GM23338 (cell line): ENCODE measurements around the gene NME2. TPM values are rescaled to one million over a fixed set of nuclear protein-coding genes. Genes with fewer than 3 reads are reported as not detected.

Experiments
- ATAC-seq: fragments of 200-7000 bp; cut with Tn5 transposase; 3 replicates; pipeline ENCODE4 v1.9.1; 2020
- DNase-seq: peaks from one replicate; pipeline ENCODE4 v3.0.0-alpha.2; 2015; ENCODE audit warnings: low spot score
- H2AFZ ChIP-seq: fragments of 200-600 bp; sonication (generic); 2 replicates; pipeline ENCODE4 v1.8.0; 2016; ENCODE audit warnings: antibody characterized with exemption, mild to moderate bottlenecking, moderate library complexity
- H3F3A ChIP-seq: fragments of 200-600 bp; sonication (generic); replicated peaks from 2 replicates; pipeline ENCODE4 v1.8.0; 2017; ENCODE audit warnings: antibody characterized with exemption, mixed run types, low read depth
- H3K27ac ChIP-seq: fragments of 200-600 bp; sonication (generic); 2 replicates; pipeline ENCODE4 v1.6.1; 2016; ENCODE audit warnings: low read depth
- H3K27me3 ChIP-seq: fragments of 200-600 bp; sonication (generic); 2 replicates; pipeline ENCODE4 v1.8.0; 2016; ENCODE audit warnings: mild to moderate bottlenecking, mixed run types, moderate library complexity; ENCODE audit not compliant: insufficient read depth
- H3K36me3 ChIP-seq: fragments of 200-600 bp; sonication (generic); 2 replicates; pipeline ENCODE4 v1.8.0; 2016; ENCODE audit warnings: mild to moderate bottlenecking; ENCODE audit not compliant: insufficient read depth
- H3K4me1 ChIP-seq: fragments of 200-600 bp; sonication (generic); 2 replicates; pipeline ENCODE4 v1.8.0; 2016; ENCODE audit warnings: mild to moderate bottlenecking, moderate library complexity; ENCODE audit not compliant: insufficient read depth
- H3K4me2 ChIP-seq: fragments of 200-600 bp; sonication (generic); 2 replicates; pipeline ENCODE4 v1.7.1; 2017; ENCODE audit warnings: mixed run types
- H3K4me3 ChIP-seq: fragments of 200-600 bp; sonication (generic); 2 replicates; pipeline ENCODE4 v1.6.1; 2016; ENCODE audit warnings: mixed run types
- H3K79me2 ChIP-seq: fragments of 200-600 bp; sonication (generic); replicated peaks from 2 replicates; pipeline ENCODE4 v1.8.0; 2017; ENCODE audit warnings: mild to moderate bottlenecking; ENCODE audit not compliant: insufficient read depth
- H3K9me2 ChIP-seq: fragments of 200-600 bp; sonication (generic); 2 replicates; pipeline ENCODE4 v1.8.0; 2017; ENCODE audit not compliant: insufficient read depth
- H4K20me1 ChIP-seq: fragments of 200-600 bp; sonication (generic); replicated peaks from 2 replicates; pipeline ENCODE4 v1.8.0; 2017; ENCODE audit warnings: mild to moderate bottlenecking; ENCODE audit not compliant: insufficient read depth
- H3K27ac Mint-ChIP-seq: 2 replicates; pipeline ENCODE4 v1.8.0; 2020; ENCODE audit warnings: inconsistent platforms, mild to moderate bottlenecking, moderate library complexity, mixed read lengths
- H3K27me3 Mint-ChIP-seq: 3 replicates; pipeline ENCODE4 v1.8.0; 2022; ENCODE audit warnings: low read depth, mild to moderate bottlenecking, moderate library complexity, mixed read lengths, inconsistent platforms; ENCODE audit not compliant: insufficient read depth, poor library complexity
- H3K36me3 Mint-ChIP-seq: 3 replicates; pipeline ENCODE4 v1.8.0; 2021; ENCODE audit warnings: low read depth, mild to moderate bottlenecking, inconsistent platforms, moderate library complexity, mixed read lengths
- H3K4me1 Mint-ChIP-seq: 3 replicates; pipeline ENCODE4 v1.8.0; 2020; ENCODE audit warnings: mild to moderate bottlenecking, inconsistent platforms, mixed read lengths
- H3K4me3 Mint-ChIP-seq: 3 replicates; pipeline ENCODE4 v1.8.0; 2021; ENCODE audit warnings: moderate library complexity, mild to moderate bottlenecking, inconsistent platforms, mixed read lengths
- H3K9me3 Mint-ChIP-seq: 3 replicates; pipeline ENCODE4 v1.8.0; 2020; ENCODE audit warnings: moderate library complexity, mild to moderate bottlenecking, inconsistent platforms, mixed read lengths
- CREB1 ChIP-seq: fragments of 250-450 bp; sonication (Bioruptor Pico); IDR thresholded peaks from 2 replicates; pipeline ENCODE4 v1.5.0; 2020; ENCODE audit warnings: low read depth, mild to moderate bottlenecking, moderate library complexity
- EZH2 ChIP-seq: fragments of 200-600 bp; sonication (generic); IDR thresholded peaks from one replicate; pipeline ENCODE4 v1.8.0; 2017; ENCODE audit warnings: antibody characterized with exemption, mild to moderate bottlenecking, low read depth; ENCODE audit not compliant: unreplicated experiment
- EZH2phosphoT487 ChIP-seq: fragments of 200-600 bp; sonication (generic); IDR thresholded peaks from one replicate; pipeline ENCODE4 v1.8.1; 2018; ENCODE audit warnings: antibody characterized with exemption; ENCODE audit not compliant: unreplicated experiment
- JUNB ChIP-seq: IDR thresholded peaks from one replicate; pipeline ENCODE4 v1.6.1; 2016; ENCODE audit warnings: antibody characterized with exemption; ENCODE audit not compliant: unreplicated experiment
- NANOG ChIP-seq: IDR thresholded peaks from 2 replicates; pipeline ENCODE4 v1.6.1; 2016; ENCODE audit warnings: antibody characterized with exemption, borderline replicate concordance
- POLR2AphosphoS5 ChIP-seq: IDR thresholded peaks from 2 replicates; pipeline ENCODE4 v1.6.1; 2016; ENCODE audit warnings: antibody characterized with exemption, low read depth
- STAT1 ChIP-seq: IDR thresholded peaks from one replicate; pipeline ENCODE4 v1.6.1; 2016; ENCODE audit warnings: antibody characterized with exemption; ENCODE audit not compliant: unreplicated experiment
- ZNF114 ChIP-seq: fragments of 250-450 bp; sonication (Bioruptor Pico); IDR thresholded peaks from 2 replicates; pipeline ENCODE4 v1.5.0; 2020; ENCODE audit warnings: mild to moderate bottlenecking, moderate library complexity
- ZNF331 ChIP-seq: fragments of 250-450 bp; sonication (Bioruptor Pico); IDR thresholded peaks from 2 replicates; pipeline ENCODE4 v1.5.0; 2020; ENCODE audit warnings: low read depth, mild to moderate bottlenecking, moderate library complexity
- polyA plus RNA-seq: library from polyadenylated mRNA; unstranded; fragments of >200 nt; fragmentation: Nextera tagmentation; extraction: Ambion mirVana; gene quantifications from 2 replicates; pipeline ENCODE4 v1.2.1, GENCODE V29; 2016
- total RNA-seq: library from RNA; depleted of rRNA; stranded (reverse); fragments of >200 nt; shearing (Covaris generic); gene quantifications from 2 replicates; pipeline ENCODE4 v1.2.3, GENCODE V29; 2014
- TF ChIP-seq, protein P1 (sequence below): IDR thresholded peaks from 2 replicates; pipeline ENCODE4 v1.6.1; 2016; ENCODE audit warnings: antibody characterized with exemption
- TF ChIP-seq, protein P2 (sequence below): fragments of 250-450 bp; sonication (Bioruptor Pico); IDR thresholded peaks from 2 replicates; pipeline ENCODE4 v1.5.0; 2020; ENCODE audit warnings: mild to moderate bottlenecking, moderate library complexity
- TF ChIP-seq, protein P3 (sequence below): IDR thresholded peaks from one replicate; pipeline ENCODE4 v1.6.1; 2018; ENCODE audit warnings: antibody characterized with exemption; ENCODE audit not compliant: unreplicated experiment
- TF ChIP-seq, protein P4 (sequence below), 2 experiments: fragments of 200-600 bp in 1 of 2; sonication (generic) in 1 of 2; conservative IDR thresholded peaks; 2 replicates each; pipeline versions ENCODE4 v1.5.1 to v1.6.1; 2016 to 2017; ENCODE audit warnings: antibody characterized with exemption in 2 of 2, low read depth in 2 of 2, mild to moderate bottlenecking in 2 of 2, moderate library complexity in 1 of 2

Gene NME2
- total and polyA plus RNA-seq, 2 experiments from 2014 or later, result 667 to 939 TPM

DNA sequence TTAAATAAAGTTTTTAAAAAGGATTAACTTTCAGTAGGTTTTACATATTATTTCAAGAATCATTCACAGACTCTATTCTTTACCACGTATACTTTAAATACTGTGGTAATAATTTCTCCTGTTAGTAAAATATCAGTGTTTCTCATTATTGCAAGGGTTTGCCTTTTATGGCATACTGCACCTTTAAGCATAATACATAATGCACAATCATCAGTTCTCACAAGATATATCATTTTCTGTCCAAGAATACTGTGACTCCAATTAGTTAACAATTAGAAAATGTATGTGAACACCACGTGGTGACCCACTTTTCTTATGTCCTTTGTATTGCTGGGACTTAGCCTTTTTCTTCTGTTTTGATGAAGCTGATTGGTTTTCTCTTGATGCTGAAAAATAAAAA is 25.7 kb downstream of the NME2 start:
- Histone ChIP-seq H3K79me2 (no peaks in the 10 kb centered on the region), H3K4me3 (no peak overlapping the region), H3K4me1 (no peaks in the 10 kb centered on the region), H3K36me3 (peaks cover 59% of the 10 kb centered on the region), H3K9me2 (no peaks in the 10 kb centered on the region), H3K27me3 (no peaks in the 10 kb centered on the region), H4K20me1 (0 out of 2 replicates have a peak, but pooled peaks cover 6% of the 10 kb centered on the region), H3K4me2 (no peak overlapping the region), H3F3A (no peaks in the 10 kb centered on the region), H3K27ac (no peak overlapping the region), H2AFZ (no peak overlapping the region)
- no peaks in the 10 kb centered on the region for H3K27me3 Mint-ChIP-seq
- H3K27ac Mint-ChIP-seq, result no peak overlapping the region
- H3K4me1 Mint-ChIP-seq, result no peaks in the 10 kb centered on the region
- H3K9me3 Mint-ChIP-seq, result no peaks in the 10 kb centered on the region
- no peak for DNase-seq
- ATAC-seq, result no peak
- H3K36me3 Mint-ChIP-seq, result peaks cover 72% of the 10 kb centered on the region
- TF ChIP-seq, protein P1, sequence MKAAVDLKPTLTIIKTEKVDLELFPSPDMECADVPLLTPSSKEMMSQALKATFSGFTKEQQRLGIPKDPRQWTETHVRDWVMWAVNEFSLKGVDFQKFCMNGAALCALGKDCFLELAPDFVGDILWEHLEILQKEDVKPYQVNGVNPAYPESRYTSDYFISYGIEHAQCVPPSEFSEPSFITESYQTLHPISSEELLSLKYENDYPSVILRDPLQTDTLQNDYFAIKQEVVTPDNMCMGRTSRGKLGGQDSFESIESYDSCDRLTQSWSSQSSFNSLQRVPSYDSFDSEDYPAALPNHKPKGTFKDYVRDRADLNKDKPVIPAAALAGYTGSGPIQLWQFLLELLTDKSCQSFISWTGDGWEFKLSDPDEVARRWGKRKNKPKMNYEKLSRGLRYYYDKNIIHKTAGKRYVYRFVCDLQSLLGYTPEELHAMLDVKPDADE, result no peak
- no peak for TF ChIP-seq ZNF114
- TF ChIP-seq STAT1, result no peak
- TF ChIP-seq, protein P2, sequence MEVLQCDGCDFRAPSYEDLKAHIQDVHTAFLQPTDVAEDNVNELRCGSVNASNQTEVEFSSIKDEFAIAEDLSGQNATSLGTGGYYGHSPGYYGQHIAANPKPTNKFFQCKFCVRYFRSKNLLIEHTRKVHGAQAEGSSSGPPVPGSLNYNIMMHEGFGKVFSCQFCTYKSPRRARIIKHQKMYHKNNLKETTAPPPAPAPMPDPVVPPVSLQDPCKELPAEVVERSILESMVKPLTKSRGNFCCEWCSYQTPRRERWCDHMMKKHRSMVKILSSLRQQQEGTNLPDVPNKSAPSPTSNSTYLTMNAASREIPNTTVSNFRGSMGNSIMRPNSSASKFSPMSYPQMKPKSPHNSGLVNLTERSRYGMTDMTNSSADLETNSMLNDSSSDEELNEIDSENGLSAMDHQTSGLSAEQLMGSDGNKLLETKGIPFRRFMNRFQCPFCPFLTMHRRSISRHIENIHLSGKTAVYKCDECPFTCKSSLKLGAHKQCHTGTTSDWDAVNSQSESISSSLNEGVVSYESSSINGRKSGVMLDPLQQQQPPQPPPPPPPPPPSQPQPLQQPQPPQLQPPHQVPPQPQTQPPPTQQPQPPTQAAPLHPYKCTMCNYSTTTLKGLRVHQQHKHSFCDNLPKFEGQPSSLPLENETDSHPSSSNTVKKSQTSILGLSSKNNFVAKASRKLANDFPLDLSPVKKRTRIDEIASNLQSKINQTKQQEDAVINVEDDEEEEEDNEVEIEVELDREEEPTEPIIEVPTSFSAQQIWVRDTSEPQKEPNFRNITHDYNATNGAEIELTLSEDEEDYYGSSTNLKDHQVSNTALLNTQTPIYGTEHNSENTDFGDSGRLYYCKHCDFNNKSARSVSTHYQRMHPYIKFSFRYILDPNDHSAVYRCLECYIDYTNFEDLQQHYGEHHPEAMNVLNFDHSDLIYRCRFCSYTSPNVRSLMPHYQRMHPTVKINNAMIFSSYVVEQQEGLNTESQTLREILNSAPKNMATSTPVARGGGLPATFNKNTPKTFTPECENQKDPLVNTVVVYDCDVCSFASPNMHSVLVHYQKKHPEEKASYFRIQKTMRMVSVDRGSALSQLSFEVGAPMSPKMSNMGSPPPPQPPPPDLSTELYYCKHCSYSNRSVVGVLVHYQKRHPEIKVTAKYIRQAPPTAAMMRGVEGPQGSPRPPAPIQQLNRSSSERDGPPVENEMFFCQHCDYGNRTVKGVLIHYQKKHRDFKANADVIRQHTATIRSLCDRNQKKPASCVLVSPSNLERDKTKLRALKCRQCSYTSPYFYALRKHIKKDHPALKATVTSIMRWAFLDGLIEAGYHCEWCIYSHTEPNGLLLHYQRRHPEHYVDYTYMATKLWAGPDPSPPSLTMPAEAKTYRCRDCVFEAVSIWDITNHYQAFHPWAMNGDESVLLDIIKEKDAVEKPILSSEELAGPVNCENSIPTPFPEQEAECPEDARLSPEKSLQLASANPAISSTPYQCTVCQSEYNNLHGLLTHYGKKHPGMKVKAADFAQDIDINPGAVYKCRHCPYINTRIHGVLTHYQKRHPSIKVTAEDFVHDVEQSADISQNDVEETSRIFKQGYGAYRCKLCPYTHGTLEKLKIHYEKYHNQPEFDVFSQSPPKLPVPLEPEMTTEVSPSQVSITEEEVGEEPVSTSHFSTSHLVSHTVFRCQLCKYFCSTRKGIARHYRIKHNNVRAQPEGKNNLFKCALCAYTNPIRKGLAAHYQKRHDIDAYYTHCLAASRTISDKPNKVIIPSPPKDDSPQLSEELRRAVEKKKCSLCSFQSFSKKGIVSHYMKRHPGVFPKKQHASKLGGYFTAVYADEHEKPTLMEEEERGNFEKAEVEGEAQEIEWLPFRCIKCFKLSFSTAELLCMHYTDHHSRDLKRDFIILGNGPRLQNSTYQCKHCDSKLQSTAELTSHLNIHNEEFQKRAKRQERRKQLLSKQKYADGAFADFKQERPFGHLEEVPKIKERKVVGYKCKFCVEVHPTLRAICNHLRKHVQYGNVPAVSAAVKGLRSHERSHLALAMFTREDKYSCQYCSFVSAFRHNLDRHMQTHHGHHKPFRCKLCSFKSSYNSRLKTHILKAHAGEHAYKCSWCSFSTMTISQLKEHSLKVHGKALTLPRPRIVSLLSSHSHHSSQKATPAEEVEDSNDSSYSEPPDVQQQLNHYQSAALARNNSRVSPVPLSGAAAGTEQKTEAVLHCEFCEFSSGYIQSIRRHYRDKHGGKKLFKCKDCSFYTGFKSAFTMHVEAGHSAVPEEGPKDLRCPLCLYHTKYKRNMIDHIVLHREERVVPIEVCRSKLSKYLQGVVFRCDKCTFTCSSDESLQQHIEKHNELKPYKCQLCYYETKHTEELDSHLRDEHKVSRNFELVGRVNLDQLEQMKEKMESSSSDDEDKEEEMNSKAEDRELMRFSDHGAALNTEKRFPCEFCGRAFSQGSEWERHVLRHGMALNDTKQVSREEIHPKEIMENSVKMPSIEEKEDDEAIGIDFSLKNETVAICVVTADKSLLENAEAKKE, result no peak
- TF ChIP-seq EZH2phosphoT487, result no peak
- no peak for TF ChIP-seq EZH2
- TF ChIP-seq ZNF331 (CRISPR knock-in tag), result no peak
- no peak for TF ChIP-seq JUNB
- TF ChIP-seq, protein P3, sequence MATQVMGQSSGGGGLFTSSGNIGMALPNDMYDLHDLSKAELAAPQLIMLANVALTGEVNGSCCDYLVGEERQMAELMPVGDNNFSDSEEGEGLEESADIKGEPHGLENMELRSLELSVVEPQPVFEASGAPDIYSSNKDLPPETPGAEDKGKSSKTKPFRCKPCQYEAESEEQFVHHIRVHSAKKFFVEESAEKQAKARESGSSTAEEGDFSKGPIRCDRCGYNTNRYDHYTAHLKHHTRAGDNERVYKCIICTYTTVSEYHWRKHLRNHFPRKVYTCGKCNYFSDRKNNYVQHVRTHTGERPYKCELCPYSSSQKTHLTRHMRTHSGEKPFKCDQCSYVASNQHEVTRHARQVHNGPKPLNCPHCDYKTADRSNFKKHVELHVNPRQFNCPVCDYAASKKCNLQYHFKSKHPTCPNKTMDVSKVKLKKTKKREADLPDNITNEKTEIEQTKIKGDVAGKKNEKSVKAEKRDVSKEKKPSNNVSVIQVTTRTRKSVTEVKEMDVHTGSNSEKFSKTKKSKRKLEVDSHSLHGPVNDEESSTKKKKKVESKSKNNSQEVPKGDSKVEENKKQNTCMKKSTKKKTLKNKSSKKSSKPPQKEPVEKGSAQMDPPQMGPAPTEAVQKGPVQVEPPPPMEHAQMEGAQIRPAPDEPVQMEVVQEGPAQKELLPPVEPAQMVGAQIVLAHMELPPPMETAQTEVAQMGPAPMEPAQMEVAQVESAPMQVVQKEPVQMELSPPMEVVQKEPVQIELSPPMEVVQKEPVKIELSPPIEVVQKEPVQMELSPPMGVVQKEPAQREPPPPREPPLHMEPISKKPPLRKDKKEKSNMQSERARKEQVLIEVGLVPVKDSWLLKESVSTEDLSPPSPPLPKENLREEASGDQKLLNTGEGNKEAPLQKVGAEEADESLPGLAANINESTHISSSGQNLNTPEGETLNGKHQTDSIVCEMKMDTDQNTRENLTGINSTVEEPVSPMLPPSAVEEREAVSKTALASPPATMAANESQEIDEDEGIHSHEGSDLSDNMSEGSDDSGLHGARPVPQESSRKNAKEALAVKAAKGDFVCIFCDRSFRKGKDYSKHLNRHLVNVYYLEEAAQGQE, result no peak
- TF ChIP-seq CREB1 (CRISPR knock-in tag), result no peak
- TF ChIP-seq, protein P4, sequence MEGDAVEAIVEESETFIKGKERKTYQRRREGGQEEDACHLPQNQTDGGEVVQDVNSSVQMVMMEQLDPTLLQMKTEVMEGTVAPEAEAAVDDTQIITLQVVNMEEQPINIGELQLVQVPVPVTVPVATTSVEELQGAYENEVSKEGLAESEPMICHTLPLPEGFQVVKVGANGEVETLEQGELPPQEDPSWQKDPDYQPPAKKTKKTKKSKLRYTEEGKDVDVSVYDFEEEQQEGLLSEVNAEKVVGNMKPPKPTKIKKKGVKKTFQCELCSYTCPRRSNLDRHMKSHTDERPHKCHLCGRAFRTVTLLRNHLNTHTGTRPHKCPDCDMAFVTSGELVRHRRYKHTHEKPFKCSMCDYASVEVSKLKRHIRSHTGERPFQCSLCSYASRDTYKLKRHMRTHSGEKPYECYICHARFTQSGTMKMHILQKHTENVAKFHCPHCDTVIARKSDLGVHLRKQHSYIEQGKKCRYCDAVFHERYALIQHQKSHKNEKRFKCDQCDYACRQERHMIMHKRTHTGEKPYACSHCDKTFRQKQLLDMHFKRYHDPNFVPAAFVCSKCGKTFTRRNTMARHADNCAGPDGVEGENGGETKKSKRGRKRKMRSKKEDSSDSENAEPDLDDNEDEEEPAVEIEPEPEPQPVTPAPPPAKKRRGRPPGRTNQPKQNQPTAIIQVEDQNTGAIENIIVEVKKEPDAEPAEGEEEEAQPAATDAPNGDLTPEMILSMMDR (conservative IDR thresholded peaks at IDR 0.05; ENCODE audit: low read depth in 2 of 2), result no peak
- TF ChIP-seq POLR2AphosphoS5, result no peak
- TF ChIP-seq NANOG, result no peak
- no peak overlapping the region for H3K4me3 Mint-ChIP-seq
